MM.1S (cell line): Measurements from ENCODE around the gene ANTXR1.

Source experiments
- CTCF ChIP-seq: fragments of 300-600 bp; sonication (generic); IDR thresholded peaks from 2 replicates; pipeline ENCODE4 v1.5.1; 2016; ENCODE audit warnings: antibody characterized with exemption, low read length, mixed read lengths
- EZH2 ChIP-seq: fragments of 300-600 bp; sonication (generic); optimal IDR thresholded peaks from 2 replicates; pipeline ENCODE3; 2017; ENCODE audit warnings: low read depth, mild to moderate bottlenecking, antibody characterized with exemption, low read length, mixed read lengths
- EZH2phosphoT487 ChIP-seq: fragments of 300-600 bp; sonication (generic); IDR thresholded peaks from 2 replicates; pipeline ENCODE4 v1.6.1; 2018; ENCODE audit warnings: antibody characterized with exemption, low read length

GRCh38 chr2:69053416-69053965 is 40.5 kb downstream of the ANTXR1 start:
- TF ChIP-seq CTCF (no peak), EZH2 (no peak), EZH2phosphoT487 (no peak)
